GM23338 (cell line): ENCODE measurements around the gene HLCS. TPM values are rescaled to one million over a fixed set of nuclear protein-coding genes. Genes with fewer than 3 reads are reported as not detected.
A peak's percentile ranks its signal among the peaks of the same experiment; 100 is the strongest.

ENCODE experiments used
- ATAC-seq: fragments of 200-7000 bp; cut with Tn5 transposase; 3 replicates; pipeline ENCODE4 v1.9.1; 2020
- DNase-seq: peaks from one replicate; pipeline ENCODE4 v3.0.0-alpha.2; 2015; ENCODE audit warnings: low spot score
- H2AFZ ChIP-seq: fragments of 200-600 bp; sonication (generic); 2 replicates; pipeline ENCODE4 v1.8.0; 2016; ENCODE audit warnings: antibody characterized with exemption, mild to moderate bottlenecking, moderate library complexity
- H3F3A ChIP-seq: fragments of 200-600 bp; sonication (generic); replicated peaks from 2 replicates; pipeline ENCODE4 v1.8.0; 2017; ENCODE audit warnings: antibody characterized with exemption, mixed run types, low read depth
- H3K27ac ChIP-seq: fragments of 200-600 bp; sonication (generic); 2 replicates; pipeline ENCODE4 v1.6.1; 2016; ENCODE audit warnings: low read depth
- H3K27me3 ChIP-seq: fragments of 200-600 bp; sonication (generic); 2 replicates; pipeline ENCODE4 v1.8.0; 2016; ENCODE audit warnings: mild to moderate bottlenecking, mixed run types, moderate library complexity; ENCODE audit not compliant: insufficient read depth
- H3K36me3 ChIP-seq: fragments of 200-600 bp; sonication (generic); 2 replicates; pipeline ENCODE4 v1.8.0; 2016; ENCODE audit warnings: mild to moderate bottlenecking; ENCODE audit not compliant: insufficient read depth
- H3K4me1 ChIP-seq: fragments of 200-600 bp; sonication (generic); 2 replicates; pipeline ENCODE4 v1.8.0; 2016; ENCODE audit warnings: mild to moderate bottlenecking, moderate library complexity; ENCODE audit not compliant: insufficient read depth
- H3K4me2 ChIP-seq: fragments of 200-600 bp; sonication (generic); 2 replicates; pipeline ENCODE4 v1.7.1; 2017; ENCODE audit warnings: mixed run types
- H3K4me3 ChIP-seq: fragments of 200-600 bp; sonication (generic); 2 replicates; pipeline ENCODE4 v1.6.1; 2016; ENCODE audit warnings: mixed run types
- H3K79me2 ChIP-seq: fragments of 200-600 bp; sonication (generic); replicated peaks from 2 replicates; pipeline ENCODE4 v1.8.0; 2017; ENCODE audit warnings: mild to moderate bottlenecking; ENCODE audit not compliant: insufficient read depth
- H3K9me2 ChIP-seq: fragments of 200-600 bp; sonication (generic); 2 replicates; pipeline ENCODE4 v1.8.0; 2017; ENCODE audit not compliant: insufficient read depth
- H4K20me1 ChIP-seq: fragments of 200-600 bp; sonication (generic); replicated peaks from 2 replicates; pipeline ENCODE4 v1.8.0; 2017; ENCODE audit warnings: mild to moderate bottlenecking; ENCODE audit not compliant: insufficient read depth
- H3K27ac Mint-ChIP-seq: 2 replicates; pipeline ENCODE4 v1.8.0; 2020; ENCODE audit warnings: inconsistent platforms, mild to moderate bottlenecking, moderate library complexity, mixed read lengths
- H3K27me3 Mint-ChIP-seq: 3 replicates; pipeline ENCODE4 v1.8.0; 2022; ENCODE audit warnings: low read depth, mild to moderate bottlenecking, moderate library complexity, mixed read lengths, inconsistent platforms; ENCODE audit not compliant: insufficient read depth, poor library complexity
- H3K36me3 Mint-ChIP-seq: 3 replicates; pipeline ENCODE4 v1.8.0; 2021; ENCODE audit warnings: low read depth, mild to moderate bottlenecking, inconsistent platforms, moderate library complexity, mixed read lengths
- H3K4me1 Mint-ChIP-seq: 3 replicates; pipeline ENCODE4 v1.8.0; 2020; ENCODE audit warnings: mild to moderate bottlenecking, inconsistent platforms, mixed read lengths
- H3K4me3 Mint-ChIP-seq: 3 replicates; pipeline ENCODE4 v1.8.0; 2021; ENCODE audit warnings: moderate library complexity, mild to moderate bottlenecking, inconsistent platforms, mixed read lengths
- H3K9me3 Mint-ChIP-seq: 3 replicates; pipeline ENCODE4 v1.8.0; 2020; ENCODE audit warnings: moderate library complexity, mild to moderate bottlenecking, inconsistent platforms, mixed read lengths
- CREB1 ChIP-seq: fragments of 250-450 bp; sonication (Bioruptor Pico); IDR thresholded peaks from 2 replicates; pipeline ENCODE4 v1.5.0; 2020; ENCODE audit warnings: low read depth, mild to moderate bottlenecking, moderate library complexity
- EZH2 ChIP-seq: fragments of 200-600 bp; sonication (generic); IDR thresholded peaks from one replicate; pipeline ENCODE4 v1.8.0; 2017; ENCODE audit warnings: antibody characterized with exemption, mild to moderate bottlenecking, low read depth; ENCODE audit not compliant: unreplicated experiment
- EZH2phosphoT487 ChIP-seq: fragments of 200-600 bp; sonication (generic); IDR thresholded peaks from one replicate; pipeline ENCODE4 v1.8.1; 2018; ENCODE audit warnings: antibody characterized with exemption; ENCODE audit not compliant: unreplicated experiment
- JUNB ChIP-seq: IDR thresholded peaks from one replicate; pipeline ENCODE4 v1.6.1; 2016; ENCODE audit warnings: antibody characterized with exemption; ENCODE audit not compliant: unreplicated experiment
- NANOG ChIP-seq: IDR thresholded peaks from 2 replicates; pipeline ENCODE4 v1.6.1; 2016; ENCODE audit warnings: antibody characterized with exemption, borderline replicate concordance
- POLR2AphosphoS5 ChIP-seq: IDR thresholded peaks from 2 replicates; pipeline ENCODE4 v1.6.1; 2016; ENCODE audit warnings: antibody characterized with exemption, low read depth
- STAT1 ChIP-seq: IDR thresholded peaks from one replicate; pipeline ENCODE4 v1.6.1; 2016; ENCODE audit warnings: antibody characterized with exemption; ENCODE audit not compliant: unreplicated experiment
- ZNF114 ChIP-seq: fragments of 250-450 bp; sonication (Bioruptor Pico); IDR thresholded peaks from 2 replicates; pipeline ENCODE4 v1.5.0; 2020; ENCODE audit warnings: mild to moderate bottlenecking, moderate library complexity
- ZNF331 ChIP-seq: fragments of 250-450 bp; sonication (Bioruptor Pico); IDR thresholded peaks from 2 replicates; pipeline ENCODE4 v1.5.0; 2020; ENCODE audit warnings: low read depth, mild to moderate bottlenecking, moderate library complexity
- polyA plus RNA-seq: library from polyadenylated mRNA; unstranded; fragments of >200 nt; fragmentation: Nextera tagmentation; extraction: Ambion mirVana; gene quantifications from 2 replicates; pipeline ENCODE4 v1.2.1, GENCODE V29; 2016
- total RNA-seq: library from RNA; depleted of rRNA; stranded (reverse); fragments of >200 nt; shearing (Covaris generic); gene quantifications from 2 replicates; pipeline ENCODE4 v1.2.3, GENCODE V29; 2014
- TF ChIP-seq, protein P1 (sequence below): IDR thresholded peaks from 2 replicates; pipeline ENCODE4 v1.6.1; 2016; ENCODE audit warnings: antibody characterized with exemption
- TF ChIP-seq, protein P2 (sequence below), 2 experiments: fragments of 200-600 bp in 1 of 2; sonication (generic) in 1 of 2; conservative IDR thresholded peaks; 2 replicates each; pipeline versions ENCODE4 v1.5.1 to v1.6.1; 2016 to 2017; ENCODE audit warnings: antibody characterized with exemption in 2 of 2, low read depth in 2 of 2, mild to moderate bottlenecking in 2 of 2, moderate library complexity in 1 of 2

Gene HLCS
- total and polyA plus RNA-seq, 2 experiments from 2014 or later, result 6.1 to 14.7 TPM

DNA sequence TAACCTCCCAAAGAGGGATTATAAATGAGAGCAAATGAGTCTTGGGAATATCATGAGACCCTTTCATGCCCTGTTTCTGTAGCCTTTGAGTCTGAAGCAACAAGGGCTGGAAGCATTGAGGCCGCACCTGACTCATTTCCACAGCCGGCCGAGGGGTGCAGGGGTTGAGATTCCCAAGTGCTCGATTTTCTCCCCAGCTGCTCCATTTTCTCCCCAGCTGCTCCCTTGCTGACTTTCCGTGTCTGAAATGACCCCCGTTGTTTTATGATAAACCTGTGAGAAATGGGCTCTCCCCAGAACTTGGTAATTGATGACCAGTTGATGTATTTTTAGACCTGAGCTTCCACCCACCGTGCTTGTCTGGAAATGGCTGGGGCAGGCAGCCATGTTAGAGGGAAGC, 244.7 kb downstream of the HLCS start (continued):
- TF ChIP-seq, protein P1, sequence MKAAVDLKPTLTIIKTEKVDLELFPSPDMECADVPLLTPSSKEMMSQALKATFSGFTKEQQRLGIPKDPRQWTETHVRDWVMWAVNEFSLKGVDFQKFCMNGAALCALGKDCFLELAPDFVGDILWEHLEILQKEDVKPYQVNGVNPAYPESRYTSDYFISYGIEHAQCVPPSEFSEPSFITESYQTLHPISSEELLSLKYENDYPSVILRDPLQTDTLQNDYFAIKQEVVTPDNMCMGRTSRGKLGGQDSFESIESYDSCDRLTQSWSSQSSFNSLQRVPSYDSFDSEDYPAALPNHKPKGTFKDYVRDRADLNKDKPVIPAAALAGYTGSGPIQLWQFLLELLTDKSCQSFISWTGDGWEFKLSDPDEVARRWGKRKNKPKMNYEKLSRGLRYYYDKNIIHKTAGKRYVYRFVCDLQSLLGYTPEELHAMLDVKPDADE, result no peak
- TF ChIP-seq POLR2AphosphoS5 (no peak), CREB1 (CRISPR knock-in tag) (no peak)

DNA sequence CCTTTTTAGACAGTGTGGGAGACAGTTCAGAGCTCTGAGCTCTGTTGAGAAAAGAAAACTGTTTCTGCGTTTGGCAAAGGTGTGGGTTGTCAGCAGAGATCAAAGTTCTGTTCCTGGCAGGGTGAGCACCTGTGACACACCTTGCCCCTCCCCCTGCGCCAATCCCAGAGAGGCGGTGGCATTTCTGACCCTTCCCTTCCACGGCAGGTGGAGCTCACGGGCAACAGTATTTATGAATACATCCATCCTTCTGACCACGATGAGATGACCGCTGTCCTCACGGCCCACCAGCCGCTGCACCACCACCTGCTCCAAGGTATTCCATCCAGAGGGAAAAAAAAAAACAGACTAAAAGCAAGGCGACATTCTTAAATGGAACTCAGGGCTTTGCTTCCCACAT, 246.9 kb downstream of the HLCS start:
- H2AFZ ChIP-seq, result no peak overlapping the region
- peaks cover 20% of the 10 kb centered on the region for H3K27me3 Mint-ChIP-seq
- peaks cover 4% of the 10 kb centered on the region; the same call in 1 of the 2 replicates for H3K27me3 ChIP-seq
- no peak overlapping the region for H3K27ac ChIP-seq
- no peaks in the 10 kb centered on the region; the same call in 2 of the 3 replicates for H3K9me3 Mint-ChIP-seq
- peaks cover 10% of the 10 kb centered on the region for H3K4me1 ChIP-seq
- no peaks in the 10 kb centered on the region for H3K36me3 Mint-ChIP-seq
- no peak overlapping the region for H3K4me3 Mint-ChIP-seq
- no peak for DNase-seq
- no peaks in the 10 kb centered on the region for H3K36me3 ChIP-seq
- H3K9me2 ChIP-seq, result no peaks in the 10 kb centered on the region
- H3K27ac Mint-ChIP-seq, result no peak overlapping the region
- no peak overlapping the region for H3K4me2 ChIP-seq
- H3F3A ChIP-seq, result no peaks in the 10 kb centered on the region; the same call in 1 of the 2 replicates
- ATAC-seq, result no peak
- TF ChIP-seq POLR2AphosphoS5 (no peak), ZNF114 (CRISPR knock-in tag) (no peak), JUNB (no peak), STAT1 (no peak)
- TF ChIP-seq, protein P2, sequence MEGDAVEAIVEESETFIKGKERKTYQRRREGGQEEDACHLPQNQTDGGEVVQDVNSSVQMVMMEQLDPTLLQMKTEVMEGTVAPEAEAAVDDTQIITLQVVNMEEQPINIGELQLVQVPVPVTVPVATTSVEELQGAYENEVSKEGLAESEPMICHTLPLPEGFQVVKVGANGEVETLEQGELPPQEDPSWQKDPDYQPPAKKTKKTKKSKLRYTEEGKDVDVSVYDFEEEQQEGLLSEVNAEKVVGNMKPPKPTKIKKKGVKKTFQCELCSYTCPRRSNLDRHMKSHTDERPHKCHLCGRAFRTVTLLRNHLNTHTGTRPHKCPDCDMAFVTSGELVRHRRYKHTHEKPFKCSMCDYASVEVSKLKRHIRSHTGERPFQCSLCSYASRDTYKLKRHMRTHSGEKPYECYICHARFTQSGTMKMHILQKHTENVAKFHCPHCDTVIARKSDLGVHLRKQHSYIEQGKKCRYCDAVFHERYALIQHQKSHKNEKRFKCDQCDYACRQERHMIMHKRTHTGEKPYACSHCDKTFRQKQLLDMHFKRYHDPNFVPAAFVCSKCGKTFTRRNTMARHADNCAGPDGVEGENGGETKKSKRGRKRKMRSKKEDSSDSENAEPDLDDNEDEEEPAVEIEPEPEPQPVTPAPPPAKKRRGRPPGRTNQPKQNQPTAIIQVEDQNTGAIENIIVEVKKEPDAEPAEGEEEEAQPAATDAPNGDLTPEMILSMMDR (conservative IDR thresholded peaks at IDR 0.05; ENCODE audit: low read depth in 2 of 2), result no peak
- peaks cover 16% of the 10 kb centered on the region for H3K4me1 Mint-ChIP-seq
- H3K79me2 ChIP-seq, result no peaks in the 10 kb centered on the region
- no peak overlapping the region for H3K4me3 ChIP-seq
- H4K20me1 ChIP-seq, result no peaks in the 10 kb centered on the region

DNA sequence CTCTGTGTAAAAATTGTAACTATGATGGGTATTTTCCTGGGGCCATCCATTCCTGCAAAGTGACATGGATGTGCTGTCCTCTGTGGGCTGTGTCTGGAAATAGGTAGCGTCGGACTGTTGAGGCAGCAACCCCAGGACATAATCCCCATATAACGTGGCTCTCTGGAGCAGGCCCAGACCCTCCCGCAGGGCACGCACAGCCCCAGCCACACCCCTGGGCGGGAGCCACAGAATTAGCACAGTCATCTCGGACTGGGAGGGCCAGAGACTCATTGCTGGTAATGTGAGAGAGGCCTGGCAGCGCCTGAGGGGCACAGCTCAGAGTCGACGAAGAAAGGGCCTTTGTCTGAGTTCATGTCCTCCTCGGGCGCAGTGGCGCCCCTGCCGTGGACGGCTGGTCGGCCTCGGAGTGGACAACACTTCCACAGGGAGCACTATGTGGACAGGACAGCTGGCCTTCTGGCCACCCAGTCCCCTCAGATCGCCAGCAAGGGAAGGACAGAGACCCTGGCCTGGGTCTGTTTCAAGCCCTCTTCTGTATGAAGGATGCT, 247.4 kb downstream of the HLCS start:
- no peak for DNase-seq
- Histone ChIP-seq H3K4me3 (no peak overlapping the region), H3K4me2 (no peak overlapping the region), H3K79me2 (no peaks in the 10 kb centered on the region), H3K27me3 (peaks cover 4% of the 10 kb centered on the region; the same call in 1 of the 2 replicates), H3K4me1 (peaks cover 10% of the 10 kb centered on the region), H3K9me2 (no peaks in the 10 kb centered on the region), H2AFZ (peak overlapping the region; percentile 32; the same call in 1 of the 2 replicates), H3F3A (no peaks in the 10 kb centered on the region; the same call in 1 of the 2 replicates), H4K20me1 (no peaks in the 10 kb centered on the region), H3K27ac (no peak overlapping the region), H3K36me3 (no peaks in the 10 kb centered on the region)
- Mint-ChIP-seq H3K9me3 (no peaks in the 10 kb centered on the region; the same call in 2 of the 3 replicates), H3K36me3 (no peaks in the 10 kb centered on the region), H3K4me3 (no peak overlapping the region), H3K27ac (no peak overlapping the region), H3K4me1 (peaks cover 16% of the 10 kb centered on the region), H3K27me3 (peaks cover 21% of the 10 kb centered on the region)
- ATAC-seq, result peak; percentile 59
- TF ChIP-seq ZNF331 (no peak), EZH2phosphoT487 (no peak), NANOG (no peak), EZH2 (no peak)
- TF ChIP-seq, protein P1, result no peak
